ENCODE measurements around the gene RBMS3. TPM values are rescaled to one million over a fixed set of nuclear protein-coding genes. Genes with fewer than 3 reads are reported as not detected.
A peak's percentile ranks its signal among the peaks of the same experiment; 100 is the strongest.

The RBMS3 gene
- total RNA-seq, 1 donor from 2014 or later: 33.0 TPM

- Mint-ChIP-seq H3K27me3 (ENCODE audit: low read depth, unreplicated experiment) (no peaks in the 10 kb centered on the region), H3K4me1 (ENCODE audit: low read depth, unreplicated experiment) (peaks cover 9% of the 10 kb centered on the region), H3K36me3 (ENCODE audit: low read depth, unreplicated experiment) (no peaks in the 10 kb centered on the region), H3K4me3 (ENCODE audit: unreplicated experiment) (no peak overlapping the region), H3K9me3 (ENCODE audit: unreplicated experiment) (no peaks in the 10 kb centered on the region), H3K27ac (ENCODE audit: unreplicated experiment) (no peak overlapping the region)
- no peak overlapping the region for H3K27ac ChIP-seq (ENCODE audit: low read depth, low read length)
- no peaks in the 10 kb centered on the region for H3K27me3 ChIP-seq (ENCODE audit: insufficient read depth, low read length)
- peaks cover 4% of the 10 kb centered on the region for H4K20me1 ChIP-seq (ENCODE audit: insufficient read depth, low read length)
- no peak overlapping the region for H3K4me2 ChIP-seq (ENCODE audit: low read length)
- FAIRE-seq (peak; percentile 34), DNase-seq (ENCODE audit: low read depth) (no peak)
- H3K4me3 ChIP-seq (ENCODE audit: insufficient read depth, low read depth, low read length): no peak overlapping the region
- no peaks in the 10 kb centered on the region for H3K4me1 ChIP-seq (ENCODE audit: insufficient read depth, low read length)
- no peaks in the 10 kb centered on the region for H3K9me3 ChIP-seq (ENCODE audit: insufficient read depth, low read depth, low read length)
- H3K79me2 ChIP-seq (ENCODE audit: insufficient read depth, low read length): peaks cover 3% of the 10 kb centered on the region
- no peak overlapping the region for H3K9ac ChIP-seq (ENCODE audit: low read length)
- H2AFZ ChIP-seq (ENCODE audit: low read depth, low read length): no peak overlapping the region
- TF ChIP-seq, protein P1, sequence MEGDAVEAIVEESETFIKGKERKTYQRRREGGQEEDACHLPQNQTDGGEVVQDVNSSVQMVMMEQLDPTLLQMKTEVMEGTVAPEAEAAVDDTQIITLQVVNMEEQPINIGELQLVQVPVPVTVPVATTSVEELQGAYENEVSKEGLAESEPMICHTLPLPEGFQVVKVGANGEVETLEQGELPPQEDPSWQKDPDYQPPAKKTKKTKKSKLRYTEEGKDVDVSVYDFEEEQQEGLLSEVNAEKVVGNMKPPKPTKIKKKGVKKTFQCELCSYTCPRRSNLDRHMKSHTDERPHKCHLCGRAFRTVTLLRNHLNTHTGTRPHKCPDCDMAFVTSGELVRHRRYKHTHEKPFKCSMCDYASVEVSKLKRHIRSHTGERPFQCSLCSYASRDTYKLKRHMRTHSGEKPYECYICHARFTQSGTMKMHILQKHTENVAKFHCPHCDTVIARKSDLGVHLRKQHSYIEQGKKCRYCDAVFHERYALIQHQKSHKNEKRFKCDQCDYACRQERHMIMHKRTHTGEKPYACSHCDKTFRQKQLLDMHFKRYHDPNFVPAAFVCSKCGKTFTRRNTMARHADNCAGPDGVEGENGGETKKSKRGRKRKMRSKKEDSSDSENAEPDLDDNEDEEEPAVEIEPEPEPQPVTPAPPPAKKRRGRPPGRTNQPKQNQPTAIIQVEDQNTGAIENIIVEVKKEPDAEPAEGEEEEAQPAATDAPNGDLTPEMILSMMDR (IDR thresholded peaks at IDR 0.05; ENCODE audit: insufficient read depth, low read depth, low read length): no peak
- no peak for TF ChIP-seq EZH2 (IDR thresholded peaks at IDR 0.05; ENCODE audit: insufficient read depth, low read length)
- no peaks in the 10 kb centered on the region for H3K36me3 ChIP-seq (ENCODE audit: insufficient read depth, low read length)
These were observed 303.0 kb downstream of the RBMS3 start for GRCh38 chr3:29583861-29584260.

GRCh38 chr3:29585368-29585767 is 304.5 kb downstream of the RBMS3 start:
- Mint-ChIP-seq H3K4me3 (ENCODE audit: unreplicated experiment) (no peak overlapping the region), H3K36me3 (ENCODE audit: low read depth, unreplicated experiment) (no peaks in the 10 kb centered on the region), H3K27ac (ENCODE audit: unreplicated experiment) (no peak overlapping the region), H3K4me1 (ENCODE audit: low read depth, unreplicated experiment) (peaks cover 9% of the 10 kb centered on the region), H3K27me3 (ENCODE audit: low read depth, unreplicated experiment) (no peaks in the 10 kb centered on the region), H3K9me3 (ENCODE audit: unreplicated experiment) (no peaks in the 10 kb centered on the region)
- Histone ChIP-seq H3K4me2 (ENCODE audit: low read length) (no peak overlapping the region), H2AFZ (ENCODE audit: low read depth, low read length) (no peak overlapping the region), H3K79me2 (ENCODE audit: insufficient read depth, low read length) (no peaks in the 10 kb centered on the region), H3K27ac (ENCODE audit: low read depth, low read length) (no peak overlapping the region), H3K4me1 (ENCODE audit: insufficient read depth, low read length) (no peaks in the 10 kb centered on the region), H3K36me3 (ENCODE audit: insufficient read depth, low read length) (no peaks in the 10 kb centered on the region), H3K9me3 (ENCODE audit: insufficient read depth, low read depth, low read length) (no peaks in the 10 kb centered on the region), H3K4me3 (ENCODE audit: insufficient read depth, low read depth, low read length) (no peak overlapping the region), H3K27me3 (ENCODE audit: insufficient read depth, low read length) (no peaks in the 10 kb centered on the region), H4K20me1 (ENCODE audit: insufficient read depth, low read length) (peaks cover 4% of the 10 kb centered on the region), H3K9ac (ENCODE audit: low read length) (no peak overlapping the region)
- FAIRE-seq (no peak), DNase-seq (ENCODE audit: low read depth) (no peak)
- TF ChIP-seq, protein P1 (IDR thresholded peaks at IDR 0.05; ENCODE audit: insufficient read depth, low read depth, low read length): no peak
- no peak for TF ChIP-seq EZH2 (IDR thresholded peaks at IDR 0.05; ENCODE audit: insufficient read depth, low read length)

DNA sequence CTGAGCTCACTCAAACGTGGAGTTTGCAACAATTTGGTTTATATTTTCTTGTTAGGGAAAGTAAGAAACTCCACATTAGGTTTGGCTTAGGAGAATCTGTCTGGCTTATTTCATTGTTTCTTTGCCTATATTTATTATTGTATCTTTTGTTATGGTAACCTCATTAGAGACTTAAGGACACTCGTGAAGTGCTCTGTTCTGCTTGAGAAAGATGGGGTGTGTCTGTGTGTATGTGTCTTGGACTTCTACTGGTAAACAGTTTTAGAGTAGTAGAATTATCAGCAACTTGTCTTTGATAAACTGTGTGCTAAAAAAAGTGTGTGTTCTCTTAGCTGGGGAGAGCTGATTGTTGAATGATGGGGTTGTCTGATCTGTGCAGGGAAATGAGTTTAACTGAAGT is 306.5 kb downstream of the RBMS3 start:
- Histone ChIP-seq H2AFZ (ENCODE audit: low read depth, low read length) (no peak overlapping the region), H4K20me1 (ENCODE audit: insufficient read depth, low read length) (peaks cover 4% of the 10 kb centered on the region), H3K4me1 (ENCODE audit: insufficient read depth, low read length) (no peaks in the 10 kb centered on the region), H3K36me3 (ENCODE audit: insufficient read depth, low read length) (no peaks in the 10 kb centered on the region), H3K4me3 (ENCODE audit: insufficient read depth, low read depth, low read length) (no peak overlapping the region), H3K27me3 (ENCODE audit: insufficient read depth, low read length) (no peaks in the 10 kb centered on the region), H3K4me2 (ENCODE audit: low read length) (no peak overlapping the region), H3K9me3 (ENCODE audit: insufficient read depth, low read depth, low read length) (no peaks in the 10 kb centered on the region), H3K27ac (ENCODE audit: low read depth, low read length) (no peak overlapping the region), H3K79me2 (ENCODE audit: insufficient read depth, low read length) (no peaks in the 10 kb centered on the region), H3K9ac (ENCODE audit: low read length) (no peak overlapping the region)
- no peaks in the 10 kb centered on the region for H3K4me1 Mint-ChIP-seq (ENCODE audit: low read depth, unreplicated experiment)
- no peak for TF ChIP-seq EZH2 (IDR thresholded peaks at IDR 0.05; ENCODE audit: insufficient read depth, low read length)
- TF ChIP-seq, protein P1 (IDR thresholded peaks at IDR 0.05; ENCODE audit: insufficient read depth, low read depth, low read length): no peak
- H3K27ac Mint-ChIP-seq (ENCODE audit: unreplicated experiment): peak overlapping the region; percentile 1
- DNase-seq (ENCODE audit: low read depth): no peak
- peaks cover 2% of the 10 kb centered on the region for H3K36me3 Mint-ChIP-seq (ENCODE audit: low read depth, unreplicated experiment)
- no peak overlapping the region for H3K4me3 Mint-ChIP-seq (ENCODE audit: unreplicated experiment)
- no peaks in the 10 kb centered on the region for H3K27me3 Mint-ChIP-seq (ENCODE audit: low read depth, unreplicated experiment)
- H3K9me3 Mint-ChIP-seq (ENCODE audit: unreplicated experiment): peaks cover 3% of the 10 kb centered on the region
- no peak for FAIRE-seq
